ENCODE data around the gene ZNF878. TPM values are rescaled to one million over a fixed set of nuclear protein-coding genes. Genes with fewer than 3 reads are reported as not detected.

Gene ZNF878
- total and polyA plus RNA-seq, 2 of the 8 experiments (the other 6 are each of a cell fraction or from before 2014, with no cell fraction given) = 0.91 to 9.1 TPM

GRCh38 chr19:12055784-12056183 lies 3.0 kb upstream of the ZNF878 start:
- WGBS, 2 experiments (ENCODE audit: extremely low coverage in 1 of 2, insufficient coverage in 1 of 2, insufficient read length in 1 of 2, insufficient replicate concordance in 2 of 2, low coverage in 1 of 2, low lambda C conversion rate in 2 of 2, missing lambda C conversion rate in 1 of 2) = 94% methylated on average over 5 of the region's 5 CpGs; no CpG with 5 or more reads in 1 of the 2 experiments
- no peaks in the 10 kb centered on the region for H3K9me3 ChIP-seq (ENCODE audit: insufficient read depth in 2 of 2, low read depth in 1 of 2, low read length in 1 of 2)
- FAIRE-seq (no peak), DNase-seq (ENCODE audit: low read depth in 1 of 2, low spot score in 2 of 2) (no peak)
- no peak overlapping the region for H2BK5ac ChIP-seq (ENCODE audit: low read depth, low read length)
- no peak overlapping the region for H2AK5ac ChIP-seq (ENCODE audit: low read depth, low read length)
- H3K36me3 ChIP-seq (ENCODE audit: control insufficient read depth in 2 of 4, insufficient read depth in 4 of 4, low read length in 3 of 4) = no peaks in the 10 kb centered on the region
- H2BK15ac ChIP-seq (ENCODE audit: low read length) = no peak overlapping the region
- H3K4me2 ChIP-seq (ENCODE audit: insufficient read depth in 1 of 2, low read depth in 2 of 2, low read length in 2 of 2) = no peak overlapping the region
- no peak for TF ChIP-seq BCL11A (IDR thresholded peaks at IDR 0.05; ENCODE audit: low read depth in 2 of 2, low read length in 2 of 2)
- no peak for TF ChIP-seq CEBPB (IDR thresholded peaks at IDR 0.05; ENCODE audit: low read depth, low read length)
- no peak for TF ChIP-seq TAF7 (optimal IDR thresholded peaks at IDR 0.05; ENCODE audit: borderline replicate concordance, low read depth, low read length)
- TF ChIP-seq EP300 (IDR thresholded peaks at IDR 0.05; ENCODE audit: borderline replicate concordance in 1 of 2, low read depth in 2 of 2, low read length in 2 of 2) = no peak
- TF ChIP-seq CHD2 (IDR thresholded peaks at IDR 0.05; ENCODE audit: low read length) = no peak
- no peak for TF ChIP-seq POLR2A (IDR thresholded peaks at IDR 0.05; ENCODE audit: control extremely low read depth in 1 of 2, low read depth in 2 of 2, low read length in 2 of 2)
- no peak for TF ChIP-seq KDM5A (IDR thresholded peaks at IDR 0.05; ENCODE audit: low read length)
- no peak for TF ChIP-seq CBX8 (IDR thresholded peaks at IDR 0.05; ENCODE audit: borderline replicate concordance, low read depth, low read length)
- TF ChIP-seq ATF2 (IDR thresholded peaks at IDR 0.05; ENCODE audit: low read length) = no peak
- no peak for TF ChIP-seq FOSL1 (IDR thresholded peaks at IDR 0.05; ENCODE audit: insufficient read depth, low read depth, low read length)
- no peak for TF ChIP-seq MAX (IDR thresholded peaks at IDR 0.05)
- H2AFZ ChIP-seq (ENCODE audit: low read length) = no peak overlapping the region
- H4K20me1 ChIP-seq (replicated peaks in 1 of 2; ENCODE audit: control insufficient read depth in 1 of 2, insufficient read depth in 2 of 2, low read length in 2 of 2) = no peaks in the 10 kb centered on the region
- no peaks in the 10 kb centered on the region for H3K79me1 ChIP-seq (ENCODE audit: low read depth, low read length)
- no peak overlapping the region for H3K4me3 ChIP-seq (ENCODE audit: extremely low read depth in 1 of 4, insufficient read depth in 2 of 4, low read depth in 3 of 4, low read length in 4 of 4)
- H2BK12ac ChIP-seq (ENCODE audit: low read depth, low read length) = 0 out of 2 replicates have a peak overlapping the region, but pooled peaks have one; percentile 17
- H3K23ac ChIP-seq (ENCODE audit: insufficient read length) = no peak overlapping the region
- H2BK120ac ChIP-seq (replicated peaks; ENCODE audit: low read depth, low read length) = no peak overlapping the region
- no peak overlapping the region for H4K8ac ChIP-seq (ENCODE audit: extremely low read depth, insufficient read depth, low read length)
- H3K27me3 ChIP-seq (replicated peaks in 1 of 4; ENCODE audit: control insufficient read depth in 3 of 4, extremely low read depth in 1 of 4, insufficient read depth in 3 of 4, low read length in 3 of 4) = no peaks in the 10 kb centered on the region
- H3K23me2 ChIP-seq (ENCODE audit: low read depth, low read length) = peaks cover 3% of the 10 kb centered on the region
- H3K27ac ChIP-seq (ENCODE audit: low read depth, low read length) = no peak overlapping the region
- no peak overlapping the region for H3K14ac ChIP-seq (ENCODE audit: insufficient read length)
- H4K5ac ChIP-seq (ENCODE audit: insufficient read length, low read depth, low read length) = no peak overlapping the region
- H3K9ac ChIP-seq (replicated peaks in 1 of 4; ENCODE audit: extremely low read depth in 1 of 4, low read depth in 3 of 4, low read length in 3 of 4) = no peak overlapping the region
- no peak overlapping the region for H4K91ac ChIP-seq (replicated peaks; ENCODE audit: insufficient read length, low read length)
- H3K56ac ChIP-seq (replicated peaks; ENCODE audit: insufficient read length, low read depth, low read length) = no peak overlapping the region
- peaks cover 0 to 6% (median 4%) of the 10 kb centered on the region in 4 experiments; a peak in 3 of 7 replicates for H3K4me1 ChIP-seq (replicated peaks in 1 of 4; ENCODE audit: control insufficient read depth in 3 of 4, insufficient read depth in 4 of 4, low read length in 3 of 4)
- no peaks in the 10 kb centered on the region for H3K79me2 ChIP-seq (ENCODE audit: control insufficient read depth in 1 of 2, insufficient read depth in 2 of 2, low read length in 2 of 2)
- H3K18ac ChIP-seq (ENCODE audit: extremely low read depth, low read length) = no peak overlapping the region; the same call in 1 of the 2 replicates
- ChIA-PET CTCF (ENCODE audit: partially characterized antibody) (interaction anchor here (0.9 to 2.5 kb wide), 15 partner anchors 9 to 258 kb away, joined by 3 to 12 read pairs (median 3); partner anchors contain the start of genes ZNF20, ZNF433, ZNF491 and ZNF844), POLR2A (ENCODE audit: partially characterized antibody) (interaction anchor here (0.7 to 7.9 kb wide), 6 partner anchors 10 to 175 kb away, joined by 3 to 72 read pairs (median 4); partner anchors contain the start of genes ZNF433 and ZNF844)
- no peak overlapping the region for H2BK20ac ChIP-seq (ENCODE audit: low read length)
- H3K4ac ChIP-seq (replicated peaks; ENCODE audit: insufficient read length, low read depth, low read length) = no peak overlapping the region

Measured in H1 (cell line).